ENCODE data around the gene LY6G6F. TPM values are rescaled to one million over a fixed set of nuclear protein-coding genes. Genes with fewer than 3 reads are reported as not detected.
"Not testable (repeated sequence)": the region's sequence is repeated elsewhere in the genome, so short reads cannot be mapped to it uniquely, and the experiment has no call there.

LY6G6F gene
- total RNA-seq, 1 donor from 2014 or later: not detected

GRCh38 chr6:31702819-31703716 lies 3.6 kb upstream of the LY6G6F start, which contains the start of gene ABHD16A:
Gene ABHD16A, minus strand, starts transcription at chr6:31703324. Its CDS starts 43 bp downstream, at chr6:31703281.
- DNase-seq: peak; percentile 97

- no peak for DNase-seq
Measured at GRCh38 chr6:31705931-31706330, 735 bp upstream of the LY6G6F start.

- DNase-seq: no peak
Measured at GRCh38 chr6:31707701-31708100, 1.0 kb downstream of the LY6G6F start.

GRCh38 chr6:31708224-31708623 lies 1.6 kb downstream of the LY6G6F start:
- DNase-seq: no peak

GRCh38 chr6:31709157-31709556 lies 2.5 kb downstream of the LY6G6F start:
- DNase-seq: not testable (repeated sequence)

GRCh38 chr6:31710523-31711219 lies 4.0 kb downstream of the LY6G6F start:
- no peak for DNase-seq

- DNase-seq: no peak
Measured at GRCh38 chr6:31711233-31711632, 4.6 kb downstream of the LY6G6F start.

- no peak for DNase-seq
Measured at GRCh38 chr6:31712296-31712695, 5.6 kb downstream of the LY6G6F start.

- DNase-seq: no peak
Measured at GRCh38 chr6:31713465-31713864, 6.8 kb downstream of the LY6G6F start.

GRCh38 chr6:31713991-31714684 lies 7.5 kb downstream of the LY6G6F start:
- DNase-seq: no peak

- DNase-seq: no peak
Measured at GRCh38 chr6:31715022-31715958, 8.6 kb downstream of the LY6G6F start, which contains the start of gene LY6G6D. Gene LY6G6D, plus strand, starts transcription at chr6:31715348. Its CDS starts 8 bp downstream, at chr6:31715356.

GRCh38 chr6:31717499-31718222 lies 11.0 kb downstream of the LY6G6F start:
- no peak for DNase-seq

- DNase-seq: no peak
Measured at GRCh38 chr6:31718265-31718664, 11.6 kb downstream of the LY6G6F start.

- DNase-seq: no peak
Measured at GRCh38 chr6:31719001-31719400, 12.3 kb downstream of the LY6G6F start.

- DNase-seq: no peak
Measured at GRCh38 chr6:31720196-31720770, 13.6 kb downstream of the LY6G6F start.

- no peak for DNase-seq
Measured at GRCh38 chr6:31721351-31722020, 14.8 kb downstream of the LY6G6F start, which contains the start of gene LY6G6C. Gene LY6G6C, minus strand, starts transcription at chr6:31721746. Its CDS starts 67 bp downstream, at chr6:31721679.

- no peak for DNase-seq
Measured at GRCh38 chr6:31722173-31722572, 15.5 kb downstream of the LY6G6F start.

- no peak for DNase-seq
Measured at GRCh38 chr6:31723245-31723979, 16.7 kb downstream of the LY6G6F start, which contains the start of gene MPIG6B. Gene MPIG6B, plus strand, starts transcription at chr6:31723373. Its CDS starts 11 bp downstream, at chr6:31723384.
